OCI-LY7 (cell line): Measurements from ENCODE around the gene DTD2. TPM values are rescaled to one million over a fixed set of nuclear protein-coding genes. Genes with fewer than 3 reads are reported as not detected.

Experiments
- BruUV-seq: library from RNA; stranded (reverse); fragments of 400-500 nt; replicated peaks from 2 replicates; lab custom pipeline; 2021; lab: Mats Ljungman, UMichigan
- CTCF ChIA-PET: fragments of 300-600 bp; sonication (Branson Sonifier 250); formaldehyde crosslinking; loops from one replicate; lab custom pipeline; 2022; ENCODE audit warnings: antibody characterized with exemption; ENCODE audit not compliant: unreplicated experiment; lab: Charles Lee
- POLR2A ChIA-PET: fragments of 300-600 bp; sonication (Branson Sonifier 250); formaldehyde crosslinking; loops from one replicate; lab custom pipeline; 2022; ENCODE audit warnings: antibody characterized with exemption; lab: Charles Lee
- DNase-seq: peaks from one replicate; pipeline ENCODE4 v3.0.0-alpha.2; 2015; ENCODE audit warnings: low spot score
- H2AFZ ChIP-seq: fragments of 200-600 bp; sonication (generic), shearing (Covaris generic); 2 replicates; pipeline ENCODE4 v1.6.1; 2014; ENCODE audit warnings: mild to moderate bottlenecking, antibody characterized with exemption, low read length, moderate library complexity
- H3K27ac ChIP-seq: fragments of 200-600 bp; sonication (generic); 2 replicates; pipeline ENCODE4 v1.5.1; 2014; ENCODE audit warnings: mixed run types, low read depth, mild to moderate bottlenecking, moderate library complexity, low read length, inconsistent platforms; ENCODE audit not compliant: poor library complexity, severe bottlenecking
- H3K36me3 ChIP-seq: fragments of 200-600 bp; sonication (generic); 2 replicates; pipeline ENCODE4 v1.6.1; 2014; ENCODE audit warnings: mild to moderate bottlenecking, antibody characterized with exemption, low read length, moderate library complexity, mixed read lengths; ENCODE audit not compliant: insufficient read depth
- H3K4me1 ChIP-seq: fragments of 200-600 bp; sonication (generic); 2 replicates; pipeline ENCODE4 v1.5.1; 2014; ENCODE audit warnings: mild to moderate bottlenecking, low read length; ENCODE audit not compliant: insufficient read depth, poor library complexity, severe bottlenecking
- H3K4me2 ChIP-seq: fragments of 200-600 bp; sonication (generic); 2 replicates; pipeline ENCODE4 v1.6.1; 2014; ENCODE audit warnings: mild to moderate bottlenecking, low read length
- H3K4me3 ChIP-seq: fragments of 200-600 bp; sonication (generic); 2 replicates; pipeline ENCODE4 v1.5.1; 2014; ENCODE audit warnings: mild to moderate bottlenecking, low read depth, low read length; ENCODE audit not compliant: poor library complexity, severe bottlenecking
- H3K79me2 ChIP-seq: fragments of 200-600 bp; sonication (generic); 2 replicates; pipeline ENCODE4 v1.6.1; 2016; ENCODE audit warnings: low read depth, mild to moderate bottlenecking, low read length, moderate library complexity, mixed read lengths; ENCODE audit not compliant: insufficient read depth
- H3K9me2 ChIP-seq: fragments of 200-600 bp; sonication (generic); 2 replicates; pipeline ENCODE4 v1.6.1; 2016; ENCODE audit warnings: mild to moderate bottlenecking, low read length, mixed read lengths; ENCODE audit not compliant: insufficient read depth
- H3K9me3 ChIP-seq: fragments of 200-600 bp; sonication (generic); 2 replicates; pipeline ENCODE4 v1.6.1; 2014; ENCODE audit warnings: mild to moderate bottlenecking, mixed run types, low read length, mixed read lengths
- H4K20me1 ChIP-seq: fragments of 200-600 bp; sonication (generic); 2 replicates; pipeline ENCODE4 v1.6.1; 2014; ENCODE audit warnings: mild to moderate bottlenecking, antibody characterized with exemption, low read length, moderate library complexity, mixed read lengths; ENCODE audit not compliant: insufficient read depth
- CTCF ChIP-seq: fragments of 200-600 bp; sonication (generic); conservative IDR thresholded peaks from 2 replicates; pipeline ENCODE4 v1.5.1; 2014; ENCODE audit warnings: mild to moderate bottlenecking, antibody characterized with exemption, low read length, moderate library complexity, mixed read lengths
- EZH2phosphoT487 ChIP-seq: fragments of 200-600 bp; sonication (generic); IDR thresholded peaks from 2 replicates; pipeline ENCODE4 v1.6.1; 2018; ENCODE audit warnings: low read depth, borderline replicate concordance, mild to moderate bottlenecking, mixed run types, antibody characterized with exemption, low read length, moderate library complexity, mixed read lengths
- intact Hi-C: fragments of 100-400 bp; cut with micrococcal nuclease; formaldehyde crosslinking; loops from one replicate; pipeline ENCODE4 v1.10.0; 2022; ENCODE audit not compliant: unreplicated experiment
- total RNA-seq, 2 experiments: library from RNA; depleted of rRNA in 1 of 2; stranded (reverse); fragments of >200 nt in 1 of 2; shearing (Covaris generic) in 1 of 2; gene quantifications; 2 replicates each; pipeline ENCODE4 v1.2.3, GENCODE V29; 2014 to 2022

Gene DTD2
- total RNA-seq, 2 experiments from 2014 or later: 29.2 to 48.9 TPM

DNA sequence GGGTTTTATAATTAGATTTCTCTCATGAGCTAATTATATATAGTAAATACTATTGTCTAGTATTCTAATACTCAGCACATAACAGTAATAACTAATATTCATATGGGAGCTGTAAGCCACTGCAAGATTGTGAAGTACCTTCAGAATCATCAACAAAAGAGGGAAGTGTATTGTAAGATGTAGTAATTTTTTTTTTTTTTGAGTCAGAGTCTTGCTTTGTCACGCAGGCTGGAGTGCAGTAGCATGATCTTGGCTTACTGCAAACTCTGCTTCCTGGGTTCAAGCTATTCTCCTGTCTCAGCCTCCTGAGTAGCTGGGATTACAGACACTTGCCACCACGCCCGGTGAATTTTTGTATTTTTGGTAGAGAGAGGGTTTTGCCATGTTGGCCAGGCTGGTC lies 27.4 kb upstream of the DTD2 start:
- Histone ChIP-seq H4K20me1 (no peaks in the 10 kb centered on the region), H3K36me3 (no peaks in the 10 kb centered on the region), H3K79me2 (no peaks in the 10 kb centered on the region), H3K4me3 (no peak overlapping the region), H3K27ac (no peak overlapping the region), H3K4me2 (no peak overlapping the region), H3K9me3 (no peaks in the 10 kb centered on the region), H3K9me2 (no peaks in the 10 kb centered on the region), H2AFZ (no peak overlapping the region), H3K4me1 (peaks cover 19% of the 10 kb centered on the region)
- ChIA-PET CTCF (no interaction called here), POLR2A (interaction anchor here (0.7 kb wide), 1 partner anchor 25 kb away, joined by 5 read pairs; no protein-coding TSS in a partner anchor)
- no peak for TF ChIP-seq CTCF
- BruUV-seq: no TSS peak
- intact Hi-C loops: no loop called here
- DNase-seq: no peak

DNA sequence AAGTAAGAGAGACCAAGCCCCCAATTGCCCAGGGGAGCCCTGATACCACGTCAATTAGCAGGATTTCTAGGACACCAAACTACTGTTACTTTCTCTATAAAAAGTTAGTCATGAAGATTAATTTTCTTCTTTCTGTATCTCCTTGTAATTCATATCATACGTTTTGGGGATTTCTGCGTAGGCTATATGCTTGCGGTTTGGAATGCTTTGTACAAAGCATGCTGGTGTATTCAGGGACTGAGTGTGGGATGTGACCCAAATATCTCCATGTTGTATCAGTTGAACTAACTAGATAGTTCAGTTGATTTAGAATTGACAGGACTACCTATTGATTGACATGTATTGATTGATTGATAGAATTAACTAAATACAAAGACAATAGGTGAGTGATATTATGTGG lies 22.9 kb upstream of the DTD2 start:
- no peak for TF ChIP-seq EZH2phosphoT487
- no peak for TF ChIP-seq CTCF
- Histone ChIP-seq H3K4me1 (no peaks in the 10 kb centered on the region), H3K79me2 (no peaks in the 10 kb centered on the region), H3K4me2 (no peak overlapping the region), H3K9me3 (no peaks in the 10 kb centered on the region), H3K36me3 (no peaks in the 10 kb centered on the region), H3K27ac (no peak overlapping the region), H3K9me2 (no peaks in the 10 kb centered on the region), H4K20me1 (no peaks in the 10 kb centered on the region), H3K4me3 (no peak overlapping the region), H2AFZ (no peak overlapping the region)
- no TSS peak for BruUV-seq
- no peak for DNase-seq
- POLR2A ChIA-PET: interaction anchor here (0.8 to 2.0 kb wide), 2 partner anchors 10 to 22 kb away, joined by 3 to 9 read pairs; partner anchors contain the start of gene DTD2
- CTCF ChIA-PET: no interaction called here
- intact Hi-C loops: no loop called here

DNA sequence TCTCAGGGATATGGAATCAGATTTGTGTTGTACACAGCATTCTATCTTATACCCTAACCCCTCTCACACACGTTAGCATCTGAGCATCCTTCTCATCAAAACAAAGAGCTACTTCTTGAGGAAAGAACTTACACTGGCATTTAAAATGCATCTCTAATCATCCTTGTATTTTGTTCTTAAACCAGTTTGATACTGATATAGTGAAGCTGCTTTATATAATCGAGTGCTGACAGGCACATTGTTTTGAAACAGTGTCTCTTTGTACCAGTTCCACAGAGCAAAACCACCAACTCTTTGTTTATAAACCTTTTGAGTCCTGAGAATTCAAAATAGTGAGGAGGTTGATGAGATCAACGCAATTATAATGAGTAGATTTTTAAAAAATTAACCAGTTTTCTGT lies 21.7 kb upstream of the DTD2 start:
- Histone ChIP-seq H3K79me2 (no peaks in the 10 kb centered on the region), H3K36me3 (no peaks in the 10 kb centered on the region), H2AFZ (no peak overlapping the region), H3K4me1 (no peaks in the 10 kb centered on the region), H4K20me1 (no peaks in the 10 kb centered on the region), H3K27ac (no peak overlapping the region), H3K4me3 (no peak overlapping the region), H3K9me3 (no peaks in the 10 kb centered on the region), H3K9me2 (no peaks in the 10 kb centered on the region), H3K4me2 (no peak overlapping the region)
- DNase-seq: no peak
- TF ChIP-seq EZH2phosphoT487: no peak
- TF ChIP-seq CTCF: no peak
- no TSS peak for BruUV-seq
- CTCF ChIA-PET: no interaction called here
- intact Hi-C loops: no loop called here
- POLR2A ChIA-PET: interaction anchor here (0.7 kb wide), 1 partner anchor 326 kb away, joined by 3 read pairs; no protein-coding TSS in a partner anchor
